Gastroesophageal sphincter (tissue), 4 donors: ENCODE data around the gene ZNF445. TPM values are rescaled to one million over a fixed set of nuclear protein-coding genes. Genes with fewer than 3 reads are reported as not detected.

Experiments
- ATAC-seq: fragments of 150-250 bp; one replicate; pipeline ENCODE4 v1.9.1; 2016; ENCODE audit warnings: mild to moderate bottlenecking, moderate library complexity
- H3K27ac ChIP-seq, 4 donors: fragments of 200-600 bp; sonication (generic) in 3 of 4; 1 replicate in 3 of 4; 2 replicates in 1 of 4; pipeline ENCODE4 v1.5.1; 2016 to 2019
- H3K27me3 ChIP-seq: fragments of 200-600 bp; sonication (generic); one replicate; pipeline ENCODE4 v1.5.1; 2019
- H3K36me3 ChIP-seq, 2 donors: fragments of 200-600 bp; sonication (generic); one replicate each; pipeline ENCODE4 v1.5.1; 2019; ENCODE audit warnings: control low read depth in 1 of 2
- H3K4me1 ChIP-seq, 3 donors: fragments of 200-600 bp; sonication (generic); 1 replicate in 2 of 3; 2 replicates in 1 of 3; pipeline ENCODE4 v1.5.1; 2016 to 2019; ENCODE audit warnings: control low read depth in 2 of 3
- H3K4me3 ChIP-seq, 2 donors: fragments of 200-600 bp; sonication (generic); one replicate each; pipeline ENCODE4 v1.5.1; 2019; ENCODE audit warnings: mild to moderate bottlenecking in 1 of 2, moderate library complexity in 1 of 2
- H3K9me3 ChIP-seq, 3 donors: fragments of 200-600 bp; sonication (generic); one replicate each; pipeline ENCODE4 v1.5.1; 2017 to 2019; ENCODE audit warnings: control low read depth in 2 of 3
- CTCF ChIP-seq, 4 experiments: fragments of 200-600 bp in 2 of 4; fragments of 450-650 bp in 2 of 4; sonication (generic) in 1 of 4; IDR thresholded peaks; one replicate each; pipeline ENCODE4 v1.5.1; 2017 to 2019; ENCODE audit warnings: antibody characterized with exemption in 4 of 4, mild to moderate bottlenecking in 2 of 4, moderate library complexity in 2 of 4
- EP300 ChIP-seq: sonication (generic); formaldehyde crosslinking; IDR thresholded peaks from one replicate; pipeline ENCODE4 v1.6.1; 2017; ENCODE audit warnings: antibody characterized with exemption, mild to moderate bottlenecking
- POLR2A ChIP-seq, 2 donors: fragments of 450-650 bp; IDR thresholded peaks; one replicate each; pipeline ENCODE4 v1.6.1; 2017; ENCODE audit warnings: antibody characterized with exemption in 2 of 2, mild to moderate bottlenecking in 2 of 2, moderate library complexity in 1 of 2
- POLR2AphosphoS5 ChIP-seq: sonication (generic); formaldehyde crosslinking; IDR thresholded peaks from one replicate; pipeline ENCODE4 v1.6.1; 2017; ENCODE audit warnings: antibody characterized with exemption
- whole genome bisulfite sequencing, 2 donors: methylation state at CpG; one replicate each; pipeline ENCODE4 v1.1.5; 2018; ENCODE audit warnings: low coverage in 1 of 2; 5-methylcytosine and 5-hydroxymethylcytosine counted together
- total RNA-seq, 4 donors: library from RNA; depleted of rRNA; stranded (reverse); fragments of >200 nt; gene quantifications; one replicate each; pipeline ENCODE4 v1.1.0, GENCODE V29; 2016

Gene ZNF445
- total RNA-seq, 4 donors from 2014 or later: 8.9 to 15.2 (median 12.6) TPM

GRCh38 chr3:44516230-44516629, 38.8 kb upstream of the ZNF445 start:
- Histone ChIP-seq H3K36me3 (no peaks in the 10 kb centered on the region), H3K4me1 (peaks cover 0 to 7% (median 0%) of the 10 kb centered on the region in 3 donors), H3K4me3 (no peak overlapping the region), H3K27me3 (peaks cover 6% of the 10 kb centered on the region), H3K27ac (no peak overlapping the region), H3K9me3 (no peaks in the 10 kb centered on the region)
- TF ChIP-seq POLR2A (IDR thresholded peaks at IDR 0.05): no peak
- TF ChIP-seq EP300: no peak
- TF ChIP-seq POLR2AphosphoS5: no peak
- no peak for TF ChIP-seq CTCF (IDR thresholded peaks at IDR 0.05)
- no peak for ATAC-seq
- 52 to 62% methylated on average over 2 to 3 of the region's 3 CpGs for WGBS, 2 donors

- 13 to 31% methylated on average over 2 to 3 of the region's 3 CpGs for WGBS, 2 donors
- TF ChIP-seq POLR2A (IDR thresholded peaks at IDR 0.05): no peak
- TF ChIP-seq POLR2AphosphoS5: no peak
- no peak for TF ChIP-seq CTCF (IDR thresholded peaks at IDR 0.05)
- TF ChIP-seq EP300: no peak
- no peak overlapping the region for H3K4me3 ChIP-seq
- ATAC-seq: no peak
- peaks cover 4 to 25% (median 5%) of the 10 kb centered on the region in 3 donors for H3K4me1 ChIP-seq
- no peaks in the 10 kb centered on the region for H3K27me3 ChIP-seq
- H3K9me3 ChIP-seq: no peaks in the 10 kb centered on the region
- no peaks in the 10 kb centered on the region for H3K36me3 ChIP-seq
- no peak overlapping the region for H3K27ac ChIP-seq
Measured at GRCh38 chr3:44513513-44513912, 36.0 kb upstream of the ZNF445 start.

GRCh38 chr3:44511238-44511566, 33.7 kb upstream of the ZNF445 start:
- Histone ChIP-seq H3K4me1 (peaks cover 4 to 40% (median 5%) of the 10 kb centered on the region in 3 donors), H3K9me3 (no peaks in the 10 kb centered on the region), H3K27me3 (no peaks in the 10 kb centered on the region), H3K36me3 (peaks cover 0 to 7% of the 10 kb centered on the region in 2 donors), H3K27ac (peak overlapping the region; percentile 62 to 95 (median 90)), H3K4me3 (peak overlapping the region; percentile 94 to 96)
- 21 to 29% methylated on average over 3 to 4 of the region's 4 CpGs for WGBS, 2 donors
- no peak for TF ChIP-seq POLR2A (IDR thresholded peaks at IDR 0.05)
- no peak for TF ChIP-seq CTCF (IDR thresholded peaks at IDR 0.05)
- TF ChIP-seq POLR2AphosphoS5: no peak
- TF ChIP-seq EP300: no peak
- ATAC-seq: no peak

GRCh38 chr3:44510000-44510368, 32.5 kb upstream of the ZNF445 start:
- no peaks in the 10 kb centered on the region for H3K9me3 ChIP-seq
- peak overlapping the region; percentile 94 to 96 for H3K4me3 ChIP-seq
- H3K4me1 ChIP-seq: peaks cover 4 to 40% (median 5%) of the 10 kb centered on the region in 3 donors
- H3K27me3 ChIP-seq: no peaks in the 10 kb centered on the region
- H3K27ac ChIP-seq: peak overlapping the region; percentile 88 to 95 (median 91)
- WGBS, 2 donors: 0% methylated on average over 6 of the region's 6 CpGs
- H3K36me3 ChIP-seq: peaks cover 0 to 7% of the 10 kb centered on the region in 2 donors
- no peak for TF ChIP-seq POLR2A (IDR thresholded peaks at IDR 0.05)
- no peak for TF ChIP-seq EP300
- TF ChIP-seq CTCF (IDR thresholded peaks at IDR 0.05): no peak
- TF ChIP-seq POLR2AphosphoS5: no peak
- no peak for ATAC-seq

- H3K27ac ChIP-seq: peak overlapping the region; percentile 88 to 95 (median 91)
- no peak for ATAC-seq
- TF ChIP-seq CTCF (IDR thresholded peaks at IDR 0.05): no peak
- TF ChIP-seq POLR2A (IDR thresholded peaks at IDR 0.05): no peak
Measured at GRCh38 chr3:44509393-44509921, 32.0 kb upstream of the ZNF445 start.

More at GRCh38 chr3:44509393-44509921, 32.0 kb upstream of the ZNF445 start:
- Histone ChIP-seq H3K4me3 (peak overlapping the region; percentile 94 to 96), H3K9me3 (no peaks in the 10 kb centered on the region), H3K36me3 (peaks cover 0 to 7% of the 10 kb centered on the region in 2 donors), H3K27me3 (no peaks in the 10 kb centered on the region), H3K4me1 (peaks cover 4 to 40% (median 5%) of the 10 kb centered on the region in 3 donors)
- 50 to 53% methylated on average over 2 of the region's 2 CpGs for WGBS, 2 donors
